OCI-LY7 (cell line): ENCODE measurements around the gene TTC28. TPM values are rescaled to one million over a fixed set of nuclear protein-coding genes. Genes with fewer than 3 reads are reported as not detected.

Source experiments
- BruUV-seq: library from RNA; stranded (reverse); fragments of 400-500 nt; replicated peaks from 2 replicates; lab custom pipeline; 2021; lab: Mats Ljungman, UMichigan
- CTCF ChIA-PET: fragments of 300-600 bp; sonication (Branson Sonifier 250); formaldehyde crosslinking; loops from one replicate; lab custom pipeline; 2022; ENCODE audit warnings: antibody characterized with exemption; ENCODE audit not compliant: unreplicated experiment; lab: Charles Lee
- POLR2A ChIA-PET: fragments of 300-600 bp; sonication (Branson Sonifier 250); formaldehyde crosslinking; loops from one replicate; lab custom pipeline; 2022; ENCODE audit warnings: antibody characterized with exemption; lab: Charles Lee
- DNase-seq: peaks from one replicate; pipeline ENCODE4 v3.0.0-alpha.2; 2015; ENCODE audit warnings: low spot score
- H2AFZ ChIP-seq: fragments of 200-600 bp; sonication (generic), shearing (Covaris generic); 2 replicates; pipeline ENCODE4 v1.6.1; 2014; ENCODE audit warnings: mild to moderate bottlenecking, antibody characterized with exemption, low read length, moderate library complexity
- H3K27ac ChIP-seq: fragments of 200-600 bp; sonication (generic); 2 replicates; pipeline ENCODE4 v1.5.1; 2014; ENCODE audit warnings: mixed run types, low read depth, mild to moderate bottlenecking, moderate library complexity, low read length, inconsistent platforms; ENCODE audit not compliant: poor library complexity, severe bottlenecking
- H3K36me3 ChIP-seq: fragments of 200-600 bp; sonication (generic); 2 replicates; pipeline ENCODE4 v1.6.1; 2014; ENCODE audit warnings: mild to moderate bottlenecking, antibody characterized with exemption, low read length, moderate library complexity, mixed read lengths; ENCODE audit not compliant: insufficient read depth
- H3K4me1 ChIP-seq: fragments of 200-600 bp; sonication (generic); 2 replicates; pipeline ENCODE4 v1.5.1; 2014; ENCODE audit warnings: mild to moderate bottlenecking, low read length; ENCODE audit not compliant: insufficient read depth, poor library complexity, severe bottlenecking
- H3K4me2 ChIP-seq: fragments of 200-600 bp; sonication (generic); 2 replicates; pipeline ENCODE4 v1.6.1; 2014; ENCODE audit warnings: mild to moderate bottlenecking, low read length
- H3K4me3 ChIP-seq: fragments of 200-600 bp; sonication (generic); 2 replicates; pipeline ENCODE4 v1.5.1; 2014; ENCODE audit warnings: mild to moderate bottlenecking, low read depth, low read length; ENCODE audit not compliant: poor library complexity, severe bottlenecking
- H3K79me2 ChIP-seq: fragments of 200-600 bp; sonication (generic); 2 replicates; pipeline ENCODE4 v1.6.1; 2016; ENCODE audit warnings: low read depth, mild to moderate bottlenecking, low read length, moderate library complexity, mixed read lengths; ENCODE audit not compliant: insufficient read depth
- H3K9me2 ChIP-seq: fragments of 200-600 bp; sonication (generic); 2 replicates; pipeline ENCODE4 v1.6.1; 2016; ENCODE audit warnings: mild to moderate bottlenecking, low read length, mixed read lengths; ENCODE audit not compliant: insufficient read depth
- H3K9me3 ChIP-seq: fragments of 200-600 bp; sonication (generic); 2 replicates; pipeline ENCODE4 v1.6.1; 2014; ENCODE audit warnings: mild to moderate bottlenecking, mixed run types, low read length, mixed read lengths
- H4K20me1 ChIP-seq: fragments of 200-600 bp; sonication (generic); 2 replicates; pipeline ENCODE4 v1.6.1; 2014; ENCODE audit warnings: mild to moderate bottlenecking, antibody characterized with exemption, low read length, moderate library complexity, mixed read lengths; ENCODE audit not compliant: insufficient read depth
- EZH2phosphoT487 ChIP-seq: fragments of 200-600 bp; sonication (generic); IDR thresholded peaks from 2 replicates; pipeline ENCODE4 v1.6.1; 2018; ENCODE audit warnings: low read depth, borderline replicate concordance, mild to moderate bottlenecking, mixed run types, antibody characterized with exemption, low read length, moderate library complexity, mixed read lengths
- intact Hi-C: fragments of 100-400 bp; cut with micrococcal nuclease; formaldehyde crosslinking; loops from one replicate; pipeline ENCODE4 v1.10.0; 2022; ENCODE audit not compliant: unreplicated experiment
- total RNA-seq, 2 experiments: library from RNA; depleted of rRNA in 1 of 2; stranded (reverse); fragments of >200 nt in 1 of 2; shearing (Covaris generic) in 1 of 2; gene quantifications; 2 replicates each; pipeline ENCODE4 v1.2.3, GENCODE V29; 2014 to 2022
- TF ChIP-seq, protein P1 (sequence below): fragments of 200-600 bp; sonication (generic); conservative IDR thresholded peaks from 2 replicates; pipeline ENCODE4 v1.5.1; 2014; ENCODE audit warnings: mild to moderate bottlenecking, antibody characterized with exemption, low read length, moderate library complexity, mixed read lengths

Gene TTC28
- total RNA-seq, 2 experiments from 2014 or later = under 0.01 to 0.55 TPM

DNA sequence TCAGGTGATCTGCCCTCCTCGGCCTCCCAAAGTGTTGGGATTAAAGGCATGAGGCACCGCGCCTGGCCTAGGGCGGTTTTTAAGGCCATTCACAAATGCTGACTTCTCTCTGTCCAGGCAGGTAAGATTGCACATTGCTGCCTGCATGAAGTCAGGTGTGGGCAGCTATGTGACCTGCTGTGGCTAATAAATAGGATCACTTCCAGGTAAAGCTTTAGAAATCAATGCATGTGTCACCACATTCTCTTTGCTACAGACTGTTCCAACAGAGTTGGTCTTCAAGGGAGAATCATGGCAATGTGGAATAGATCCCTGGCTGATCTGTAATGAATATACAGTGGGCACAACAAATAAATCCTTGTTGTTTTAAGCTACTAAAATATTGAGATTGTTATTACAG is 500.2 kb downstream of the TTC28 start:
- intact Hi-C loops = no loop called here
- no peak overlapping the region for H3K4me2 ChIP-seq
- BruUV-seq = no TSS peak
- H3K4me1 ChIP-seq = no peaks in the 10 kb centered on the region
- no peaks in the 10 kb centered on the region for H3K9me3 ChIP-seq
- H3K4me3 ChIP-seq = no peak overlapping the region
- no peak for DNase-seq
- no peaks in the 10 kb centered on the region for H3K36me3 ChIP-seq
- no peaks in the 10 kb centered on the region for H3K9me2 ChIP-seq
- no peaks in the 10 kb centered on the region for H3K79me2 ChIP-seq
- CTCF ChIA-PET = no interaction called here
- no peak overlapping the region for H3K27ac ChIP-seq
- no peaks in the 10 kb centered on the region for H4K20me1 ChIP-seq
- H2AFZ ChIP-seq = no peak overlapping the region
- TF ChIP-seq, protein P1, sequence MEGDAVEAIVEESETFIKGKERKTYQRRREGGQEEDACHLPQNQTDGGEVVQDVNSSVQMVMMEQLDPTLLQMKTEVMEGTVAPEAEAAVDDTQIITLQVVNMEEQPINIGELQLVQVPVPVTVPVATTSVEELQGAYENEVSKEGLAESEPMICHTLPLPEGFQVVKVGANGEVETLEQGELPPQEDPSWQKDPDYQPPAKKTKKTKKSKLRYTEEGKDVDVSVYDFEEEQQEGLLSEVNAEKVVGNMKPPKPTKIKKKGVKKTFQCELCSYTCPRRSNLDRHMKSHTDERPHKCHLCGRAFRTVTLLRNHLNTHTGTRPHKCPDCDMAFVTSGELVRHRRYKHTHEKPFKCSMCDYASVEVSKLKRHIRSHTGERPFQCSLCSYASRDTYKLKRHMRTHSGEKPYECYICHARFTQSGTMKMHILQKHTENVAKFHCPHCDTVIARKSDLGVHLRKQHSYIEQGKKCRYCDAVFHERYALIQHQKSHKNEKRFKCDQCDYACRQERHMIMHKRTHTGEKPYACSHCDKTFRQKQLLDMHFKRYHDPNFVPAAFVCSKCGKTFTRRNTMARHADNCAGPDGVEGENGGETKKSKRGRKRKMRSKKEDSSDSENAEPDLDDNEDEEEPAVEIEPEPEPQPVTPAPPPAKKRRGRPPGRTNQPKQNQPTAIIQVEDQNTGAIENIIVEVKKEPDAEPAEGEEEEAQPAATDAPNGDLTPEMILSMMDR = no peak
- TF ChIP-seq EZH2phosphoT487 = no peak
- POLR2A ChIA-PET = interaction anchor here (0.7 kb wide), 1 partner anchor 320 kb away, joined by 3 read pairs; no protein-coding TSS in a partner anchor

- ChIA-PET CTCF (no interaction called here), POLR2A (no interaction called here)
- no peak overlapping the region for H2AFZ ChIP-seq
- H3K27ac ChIP-seq = no peak overlapping the region
- no peaks in the 10 kb centered on the region for H3K79me2 ChIP-seq
- H3K9me2 ChIP-seq = no peaks in the 10 kb centered on the region
- TF ChIP-seq EZH2phosphoT487 = no peak
- TF ChIP-seq, protein P1 = no peak
- no peak overlapping the region for H3K4me2 ChIP-seq
- no peaks in the 10 kb centered on the region for H3K36me3 ChIP-seq
- H3K9me3 ChIP-seq = no peaks in the 10 kb centered on the region
- intact Hi-C loops = no loop called here
- no TSS peak for BruUV-seq
- H3K4me1 ChIP-seq = no peaks in the 10 kb centered on the region
- no peak for DNase-seq
- no peaks in the 10 kb centered on the region for H4K20me1 ChIP-seq
- no peak overlapping the region for H3K4me3 ChIP-seq
These were observed 503.7 kb downstream of the TTC28 start for GRCh38 chr22:28175730-28176492.

DNA sequence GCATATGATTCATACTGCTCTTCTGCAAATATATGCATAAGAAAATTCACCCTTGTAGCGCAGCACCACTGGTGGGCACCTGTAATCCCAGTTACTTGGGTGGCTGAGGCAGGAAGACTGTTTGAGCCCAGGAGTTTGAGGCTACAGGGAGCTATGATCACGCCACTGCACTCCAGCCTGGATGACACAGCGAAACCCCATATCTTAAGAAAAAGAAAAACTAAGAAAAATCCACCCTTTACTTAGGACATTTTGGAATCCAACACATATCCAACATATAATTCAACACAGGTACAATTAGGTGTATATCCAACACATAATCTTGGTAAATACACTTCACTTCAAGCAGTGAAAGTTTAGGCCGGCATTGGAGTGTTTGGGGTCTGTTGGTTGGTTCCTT is 505.1 kb downstream of the TTC28 start:
- Histone ChIP-seq H2AFZ (no peak overlapping the region), H3K36me3 (no peaks in the 10 kb centered on the region), H3K79me2 (no peaks in the 10 kb centered on the region), H3K9me2 (no peaks in the 10 kb centered on the region), H3K4me2 (no peak overlapping the region), H3K9me3 (no peaks in the 10 kb centered on the region), H3K27ac (no peak overlapping the region), H4K20me1 (no peaks in the 10 kb centered on the region), H3K4me1 (no peaks in the 10 kb centered on the region), H3K4me3 (no peak overlapping the region)
- POLR2A ChIA-PET = no interaction called here
- CTCF ChIA-PET = no interaction called here
- no TSS peak for BruUV-seq
- TF ChIP-seq EZH2phosphoT487 = no peak
- TF ChIP-seq, protein P1 = no peak
- no peak for DNase-seq
- intact Hi-C loops = no loop called here
